OCI-LY1 (cell line): ENCODE data around the gene PP2D1.
"Not testable (repeated sequence)": the region's sequence is repeated elsewhere in the genome, so short reads cannot be mapped to it uniquely, and the experiment has no call there.

Source experiments
- H2AFZ ChIP-seq: fragments of 200-600 bp; sonication (generic), shearing (Covaris generic); 2 replicates; pipeline ENCODE4 v1.6.0; 2014; ENCODE audit warnings: antibody characterized with exemption, mild to moderate bottlenecking, low read length
- H3F3A ChIP-seq: fragments of 200-600 bp; sonication (generic), shearing (Covaris generic); 2 replicates; pipeline ENCODE4 v1.6.0; 2014; ENCODE audit warnings: mild to moderate bottlenecking, antibody characterized with exemption, low read length, moderate library complexity; ENCODE audit not compliant: insufficient read depth
- H3K27ac ChIP-seq: fragments of 200-600 bp; sonication (generic); 2 replicates; pipeline ENCODE4 v1.5.1; 2014; ENCODE audit warnings: low read length, mixed run types, mild to moderate bottlenecking, low read depth; ENCODE audit not compliant: poor library complexity, severe bottlenecking
- H3K27me3 ChIP-seq: fragments of 200-600 bp; sonication (generic); 2 replicates; pipeline ENCODE4 v1.6.0; 2014; ENCODE audit warnings: antibody characterized with exemption, mild to moderate bottlenecking, low read length, moderate library complexity; ENCODE audit not compliant: insufficient read depth
- H3K36me3 ChIP-seq: fragments of 200-600 bp; sonication (generic); 2 replicates; pipeline ENCODE4 v1.6.1; 2014; ENCODE audit warnings: mild to moderate bottlenecking, antibody characterized with exemption, low read length, moderate library complexity, mixed read lengths; ENCODE audit not compliant: insufficient read depth
- H3K4me1 ChIP-seq: fragments of 200-600 bp; sonication (generic); 2 replicates; pipeline ENCODE4 v1.5.1; 2014; ENCODE audit warnings: mild to moderate bottlenecking, low read length, moderate library complexity; ENCODE audit not compliant: insufficient read depth, severe bottlenecking
- H3K4me2 ChIP-seq: fragments of 200-600 bp; sonication (generic), shearing (Covaris generic); 2 replicates; pipeline ENCODE4 v1.6.1; 2014; ENCODE audit warnings: low read length
- H3K4me3 ChIP-seq: fragments of 200-600 bp; sonication (generic); 2 replicates; pipeline ENCODE4 v1.5.1; 2014; ENCODE audit warnings: low read length, low read depth, mild to moderate bottlenecking, mixed read lengths; ENCODE audit not compliant: poor library complexity, severe bottlenecking
- H3K79me2 ChIP-seq: fragments of 200-600 bp; shearing (Covaris generic); 2 replicates; pipeline ENCODE4 v1.6.1; 2016; ENCODE audit warnings: mixed run types, low read length, mixed read lengths; ENCODE audit not compliant: insufficient read depth
- H3K9ac ChIP-seq: fragments of 200-600 bp; sonication (generic), shearing (Covaris generic); 2 replicates; pipeline ENCODE4 v1.6.1; 2014; ENCODE audit warnings: mild to moderate bottlenecking, low read length, mixed read lengths
- H3K9me2 ChIP-seq: fragments of 200-600 bp; sonication (generic), shearing (Covaris generic); 2 replicates; pipeline ENCODE4 v1.6.1; 2014; ENCODE audit warnings: low read depth, mild to moderate bottlenecking, low read length, mixed read lengths
- H3K9me3 ChIP-seq: fragments of 200-600 bp; shearing (Covaris generic); 2 replicates; pipeline ENCODE4 v1.6.1; 2014; ENCODE audit warnings: low read length, mixed read lengths
- H4K20me1 ChIP-seq: fragments of 200-600 bp; sonication (generic), shearing (Covaris generic); 2 replicates; pipeline ENCODE4 v1.6.0; 2016; ENCODE audit warnings: mild to moderate bottlenecking, low read length; ENCODE audit not compliant: insufficient read depth
- CTCF ChIP-seq: fragments of 200-600 bp; sonication (generic), shearing (Covaris generic); IDR thresholded peaks from 2 replicates; pipeline ENCODE4 v1.5.1; 2017; ENCODE audit warnings: mild to moderate bottlenecking, antibody characterized with exemption, low read length, moderate library complexity, mixed read lengths
- EZH2 ChIP-seq: fragments of 200-600 bp; sonication (generic), shearing (Covaris generic); IDR thresholded peaks from 2 replicates; pipeline ENCODE4 v1.8.0; 2017; ENCODE audit warnings: borderline replicate concordance, mixed run types, mild to moderate bottlenecking, antibody characterized with exemption, low read length, moderate library complexity, mixed read lengths

Gene PP2D1

GRCh38 chr3:20027136-20027535, 15.1 kb upstream of the PP2D1 start:
- H4K20me1 ChIP-seq = no peaks in the 10 kb centered on the region
- no peak overlapping the region for H3K9ac ChIP-seq
- TF ChIP-seq CTCF (no peak), EZH2 (no peak)

GRCh38 chr3:20023623-20024405, 11.8 kb upstream of the PP2D1 start:
- no peaks in the 10 kb centered on the region for H3K79me2 ChIP-seq
- no peaks in the 10 kb centered on the region for H4K20me1 ChIP-seq
- H3K27ac ChIP-seq = no peak overlapping the region
- H3K4me3 ChIP-seq = no peak overlapping the region
- no peaks in the 10 kb centered on the region for H3K9me2 ChIP-seq
- TF ChIP-seq CTCF = no peak
- no peak for TF ChIP-seq EZH2
- no peaks in the 10 kb centered on the region for H3K27me3 ChIP-seq
- no peaks in the 10 kb centered on the region for H3F3A ChIP-seq
- H3K36me3 ChIP-seq = no peaks in the 10 kb centered on the region
- H2AFZ ChIP-seq = no peak overlapping the region
- no peaks in the 10 kb centered on the region for H3K9me3 ChIP-seq
- H3K4me1 ChIP-seq = peaks cover 12% of the 10 kb centered on the region
- no peak overlapping the region for H3K9ac ChIP-seq
- H3K4me2 ChIP-seq = no peak overlapping the region

More at GRCh38 chr3:20027136-20027535, 15.1 kb upstream of the PP2D1 start:
- Histone ChIP-seq H3K9me2 (no peaks in the 10 kb centered on the region), H3K4me1 (peaks cover 12% of the 10 kb centered on the region), H3K27me3 (no peaks in the 10 kb centered on the region), H3F3A (no peaks in the 10 kb centered on the region), H3K9me3 (no peaks in the 10 kb centered on the region), H2AFZ (peak overlapping the region; percentile 42; the same call in 1 of the 2 replicates), H3K79me2 (no peaks in the 10 kb centered on the region), H3K36me3 (no peaks in the 10 kb centered on the region), H3K27ac (no peak overlapping the region), H3K4me2 (no peak overlapping the region), H3K4me3 (no peak overlapping the region)

- Histone ChIP-seq H3K36me3 (no peaks in the 10 kb centered on the region), H3K9me3 (no peaks in the 10 kb centered on the region), H3K27ac (no peak overlapping the region), H3K27me3 (no peaks in the 10 kb centered on the region), H3K4me1 (peaks cover 12% of the 10 kb centered on the region), H4K20me1 (no peaks in the 10 kb centered on the region), H3K9ac (no peak overlapping the region), H3K79me2 (no peaks in the 10 kb centered on the region), H3F3A (no peaks in the 10 kb centered on the region), H3K4me2 (no peak overlapping the region), H3K9me2 (no peaks in the 10 kb centered on the region), H2AFZ (no peak overlapping the region), H3K4me3 (no peak overlapping the region)
- TF ChIP-seq EZH2 = no peak
- no peak for TF ChIP-seq CTCF
Observed at GRCh38 chr3:20022954-20023622, 11.0 kb upstream of the PP2D1 start.

GRCh38 chr3:20016076-20016475, 4.0 kb upstream of the PP2D1 start:
- not testable (repeated sequence) for H3K79me2 ChIP-seq, H3K27me3 ChIP-seq, H3K27ac ChIP-seq, H3F3A ChIP-seq, H3K4me3 ChIP-seq, H3K9ac ChIP-seq, H4K20me1 ChIP-seq, H3K36me3 ChIP-seq, H3K4me2 ChIP-seq, H3K9me2 ChIP-seq, H2AFZ ChIP-seq, H3K4me1 ChIP-seq, H3K9me3 ChIP-seq
